A549 treated with RU486 at 1 μM for 4 hours (cell line): ENCODE data around the gene TIMM10. TPM values are rescaled to one million over a fixed set of nuclear protein-coding genes. Genes with fewer than 3 reads are reported as not detected.

Experiments
- total RNA-seq: library from RNA; stranded (reverse); fragments of 200-300 nt; extraction: Qiagen RNA extraction; gene quantifications from 5 replicates; pipeline ENCODE4 v1.2.3, GENCODE V29; 2022; ENCODE audit warnings: low read depth

The TIMM10 gene, protein sequence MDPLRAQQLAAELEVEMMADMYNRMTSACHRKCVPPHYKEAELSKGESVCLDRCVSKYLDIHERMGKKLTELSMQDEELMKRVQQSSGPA
- total RNA-seq = 160 to 189 TPM (median 170 TPM) in 5 replicates

GRCh38 chr11:57530596-57531507 lies at the start of gene TIMM10:
TSS of gene TIMM10 (minus strand) at chr11:57530754. CDS start at chr11:57530189, 565 bp downstream.

GRCh38 chr11:57567515-57568329 lies 37.2 kb upstream of the TIMM10 start, which contains the start of gene UBE2L6:
TSS of gene UBE2L6 (minus strand) at chr11:57567672. CDS start at chr11:57567611, 61 bp downstream.

GRCh38 chr11:57536947-57537619 lies 6.5 kb upstream of the TIMM10 start, which contains the start of gene SMTNL1:
TSS of gene SMTNL1 (plus strand) at chr11:57537595. CDS start at chr11:57542643, 5,048 bp downstream.

DNA sequence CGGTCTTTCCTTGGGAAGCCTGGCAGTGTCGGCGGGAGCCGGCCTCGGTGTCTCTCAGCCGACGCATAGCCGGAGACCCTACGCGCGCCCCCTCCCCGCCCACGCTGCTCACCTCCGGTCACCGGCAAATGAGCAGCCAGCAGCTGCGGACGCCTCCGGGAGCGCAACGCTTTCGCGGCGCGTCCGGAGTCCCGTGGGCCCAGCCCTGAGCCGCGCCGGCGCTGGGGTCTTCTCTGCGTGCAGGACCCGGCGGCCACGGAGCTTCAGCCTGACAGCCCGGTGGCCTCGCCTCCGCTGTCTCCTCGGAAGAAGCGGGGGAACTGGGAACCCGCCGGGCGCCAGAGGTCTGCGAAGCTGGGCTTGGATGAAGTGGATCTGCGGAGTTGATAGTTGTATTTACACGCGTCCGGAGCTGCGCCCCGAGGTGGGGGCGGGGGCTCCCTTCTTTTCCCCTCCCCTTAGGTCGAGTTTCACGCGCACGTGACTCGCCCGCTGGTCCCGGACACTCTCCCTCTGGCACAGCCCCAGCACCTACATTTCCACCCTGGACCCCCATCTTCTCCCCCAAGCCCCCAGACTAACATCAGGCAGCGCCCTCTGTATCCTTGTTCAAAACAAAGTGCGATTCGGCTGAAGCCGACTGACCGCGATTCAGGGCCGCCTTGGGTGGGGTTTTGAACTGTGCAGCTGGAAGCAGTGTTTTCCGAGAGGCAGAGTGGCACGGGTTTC lies 15.1 kb downstream of the TIMM10 start, which contains the start of gene SLC43A1:
Gene SLC43A1, minus strand, starts transcription at position 371 of the 729 bp plus-strand sequence. CDS start 1,591 bp downstream, outside the sequence.

Other genes starting within 250 kb of the TIMM10 start
- gene TNKS1BP1, start 205.8 kb downstream of the TIMM10 start, total RNA-seq = 64.6 to 87.4 TPM (median 82.4 TPM) in 5 replicates
- 217 to 261 TPM (median 235 TPM) in 5 replicates for gene SSRP1, start 194.9 kb downstream of the TIMM10 start, total RNA-seq
- 0.13 to 0.24 TPM (median 0.16 TPM) in 5 replicates for gene P2RX3, start 192.4 kb downstream of the TIMM10 start, total RNA-seq
- gene PRG3, start 149.6 kb downstream of the TIMM10 start, total RNA-seq = not detected in 5 replicates
- 0.07 TPM in 1 of 5 replicates, not detected in the others for gene PRG2, start 140.1 kb downstream of the TIMM10 start, total RNA-seq
- gene SLC43A3, start 103.6 kb downstream of the TIMM10 start, total RNA-seq = 0.32 to 1.0 TPM (median 0.67 TPM) in 5 replicates
- 60.5 to 129 TPM (median 112 TPM) in 5 replicates for gene RTN4RL2, start 70.2 kb downstream of the TIMM10 start, total RNA-seq
- 1.8 to 3.4 TPM (median 3.1 TPM) in 5 replicates for gene SLC43A1, start 15.1 kb downstream of the TIMM10 start, total RNA-seq
- not detected in 5 replicates for gene SMTNL1, start 6.8 kb upstream of the TIMM10 start, total RNA-seq
- 29.5 to 37.8 TPM (median 32.7 TPM) in 5 replicates for gene UBE2L6, start 36.9 kb upstream of the TIMM10 start, total RNA-seq
- 0.27 to 1.7 TPM (median 0.38 TPM) in 5 replicates for gene SERPING1, start 66.9 kb upstream of the TIMM10 start, total RNA-seq
- gene YPEL4, start 119.2 kb upstream of the TIMM10 start, total RNA-seq = 0.32 to 0.39 TPM (median 0.34 TPM) in 5 replicates
- 26.9 to 33.2 TPM (median 29.0 TPM) in 5 replicates for gene CLP1, start 127.0 kb upstream of the TIMM10 start, total RNA-seq
- 70.5 to 76.1 TPM (median 73.5 TPM) in 5 replicates for gene ZDHHC5, start 137.4 kb upstream of the TIMM10 start, total RNA-seq
- 25.7 to 34.8 TPM (median 31.6 TPM) in 5 replicates for gene MED19, start 181.5 kb upstream of the TIMM10 start, total RNA-seq
- 144 to 163 TPM (median 153 TPM) in 5 replicates for gene TMX2, start 181.8 kb upstream of the TIMM10 start, total RNA-seq
- 113 to 160 TPM (median 140 TPM) in 5 replicates for gene SELENOH, start 210.7 kb upstream of the TIMM10 start, total RNA-seq
- not detected in 5 replicates for gene BTBD18, start 221.1 kb upstream of the TIMM10 start, total RNA-seq
- 53.7 to 65.2 TPM (median 61.6 TPM) in 5 replicates for gene CTNND1, start 231.0 kb upstream of the TIMM10 start, total RNA-seq